GM18508 (cell line): ENCODE data around the gene RARA.

ENCODE experiments used
- ATAC-seq: cut with Tn5 transposase; IDR thresholded peaks from one replicate; pipeline ENCODE4 v1.9.1; 2021; ENCODE audit warnings: moderate number of reproducible peaks; ENCODE audit not compliant: insufficient read depth, unreplicated experiment

RARA gene

GRCh38 chr17:40313668-40314583 is 4.9 kb downstream of the RARA start:
- no peak for ATAC-seq

GRCh38 chr17:40314584-40314956 is 5.6 kb downstream of the RARA start:
- ATAC-seq: no peak

- ATAC-seq: no peak
Observed at GRCh38 chr17:40315206-40315605, 6.2 kb downstream of the RARA start.

GRCh38 chr17:40315678-40316570 is 6.9 kb downstream of the RARA start:
- no peak for ATAC-seq

GRCh38 chr17:40316571-40317344 is 7.8 kb downstream of the RARA start:
- ATAC-seq: no peak

- no peak for ATAC-seq
Observed at GRCh38 chr17:40317345-40317873, 8.4 kb downstream of the RARA start.

- ATAC-seq: no peak
Observed at GRCh38 chr17:40317880-40318829, 9.2 kb downstream of the RARA start.

GRCh38 chr17:40318830-40319391 is 9.9 kb downstream of the RARA start:
- no peak for ATAC-seq

GRCh38 chr17:40319651-40320540 is 10.9 kb downstream of the RARA start:
- no peak for ATAC-seq

GRCh38 chr17:40320756-40321523 is 12.0 kb downstream of the RARA start:
- no peak for ATAC-seq

- ATAC-seq: no peak
Observed at GRCh38 chr17:40321524-40321929, 12.5 kb downstream of the RARA start.

- ATAC-seq: no peak
Observed at GRCh38 chr17:40321961-40322357, 13.0 kb downstream of the RARA start.

- ATAC-seq: no peak
Observed at GRCh38 chr17:40322358-40323315, 13.7 kb downstream of the RARA start.

- no peak for ATAC-seq
Observed at GRCh38 chr17:40323391-40324381, 14.7 kb downstream of the RARA start.
